Inflammatory macrophage treated with lipopolysaccharide for 4 hours (primary cell): ENCODE data around the gene FAM174B.

Experiments used
- DNase-seq: peaks from one replicate; pipeline ENCODE4 v3.0.0-alpha.2; 2020

The FAM174B gene

GRCh38 chr15:92655178-92655995, at the start of gene FAM174B:
Gene FAM174B (minus strand): TSS chr15:92655775.
- peak; percentile 1 for DNase-seq

GRCh38 chr15:92696096-92696495, 40.5 kb upstream of the FAM174B start:
- no peak for DNase-seq

- DNase-seq: no peak
These were observed 38.2 kb upstream of the FAM174B start for GRCh38 chr15:92693691-92694331.

- no peak for DNase-seq
These were observed 34.8 kb upstream of the FAM174B start for GRCh38 chr15:92690395-92690794.

DNA sequence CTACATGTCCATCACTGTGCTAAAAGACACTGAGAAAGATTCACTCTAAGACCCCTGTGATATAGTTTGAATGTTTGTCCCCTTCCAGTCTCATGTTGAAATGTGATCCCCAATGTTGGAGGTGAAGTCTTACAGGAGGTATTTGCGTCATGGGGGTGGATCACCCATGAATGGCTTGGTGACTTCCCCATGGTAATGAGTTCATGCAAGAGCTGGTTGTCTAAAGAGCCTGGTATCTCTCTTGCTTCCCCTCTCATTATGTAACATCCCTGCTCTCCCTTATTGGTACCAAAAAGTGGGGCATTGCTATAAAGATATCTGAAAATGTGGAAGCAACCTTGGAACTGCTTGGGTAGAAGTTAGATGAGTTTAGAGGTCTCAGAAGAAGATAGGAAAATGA, 32.2 kb upstream of the FAM174B start:
- peak; percentile 2 for DNase-seq

DNA sequence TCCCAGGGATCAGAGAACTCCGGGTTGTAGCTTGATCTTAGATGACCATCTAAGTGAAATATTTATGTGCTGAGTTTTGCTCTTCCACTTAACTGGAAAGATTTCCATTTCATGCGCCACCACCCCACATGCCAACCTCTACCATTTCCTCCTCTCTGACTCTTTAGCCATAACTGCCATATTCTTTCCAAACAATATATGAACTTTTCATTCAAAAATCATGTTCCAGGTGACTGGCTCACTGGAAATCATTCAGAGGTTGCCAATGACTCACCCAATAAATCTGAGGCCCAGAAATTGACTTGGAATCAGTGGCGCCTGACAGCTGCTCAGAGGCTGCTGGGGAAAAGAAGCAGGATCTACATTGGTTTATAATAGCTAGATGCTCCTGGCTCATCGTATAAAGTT, 31.6 kb upstream of the FAM174B start:
- no peak for DNase-seq

DNA sequence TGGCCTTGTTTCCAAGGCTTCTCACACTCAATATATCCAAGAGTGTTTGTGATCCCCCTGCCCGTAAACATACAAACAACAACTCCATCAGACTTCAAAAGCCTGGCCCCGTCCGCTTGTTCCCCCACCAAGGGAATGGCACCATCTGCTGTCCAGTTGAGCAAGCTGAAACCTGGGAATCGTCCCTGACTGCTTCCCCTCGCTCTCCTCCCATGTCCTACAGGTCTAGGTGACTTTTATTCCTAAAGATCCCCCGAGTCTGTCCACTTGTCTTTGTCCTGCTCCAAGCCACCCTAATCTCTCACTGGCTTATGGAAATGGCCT, 27.9 kb upstream of the FAM174B start:
- no peak for DNase-seq

GRCh38 chr15:92682741-92683510, 27.4 kb upstream of the FAM174B start:
- peak; percentile 56 for DNase-seq

- DNase-seq: peak; percentile 70
These were observed 25.6 kb upstream of the FAM174B start for GRCh38 chr15:92681141-92681631.

GRCh38 chr15:92677999-92678398, 22.4 kb upstream of the FAM174B start:
- DNase-seq: peak; percentile 7

DNA sequence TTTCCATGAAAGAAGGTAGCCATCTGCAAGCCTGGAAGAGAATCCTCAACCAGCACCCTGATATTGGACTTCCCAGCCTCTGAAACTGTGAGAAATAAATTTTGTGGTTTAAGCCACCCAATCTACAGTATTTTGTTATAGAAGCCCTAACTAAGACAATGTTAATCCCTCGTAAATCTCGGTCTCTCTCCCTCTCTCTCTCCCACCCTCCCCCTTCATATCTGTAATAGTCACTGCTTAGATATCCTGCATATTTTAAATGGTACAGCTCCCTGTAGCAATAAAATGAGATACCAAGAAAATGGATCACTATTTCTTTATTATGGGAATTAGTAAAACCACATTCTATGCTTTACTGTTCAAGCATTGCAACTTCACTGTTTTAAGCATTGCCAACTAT, 21.0 kb upstream of the FAM174B start:
- DNase-seq: no peak

DNA sequence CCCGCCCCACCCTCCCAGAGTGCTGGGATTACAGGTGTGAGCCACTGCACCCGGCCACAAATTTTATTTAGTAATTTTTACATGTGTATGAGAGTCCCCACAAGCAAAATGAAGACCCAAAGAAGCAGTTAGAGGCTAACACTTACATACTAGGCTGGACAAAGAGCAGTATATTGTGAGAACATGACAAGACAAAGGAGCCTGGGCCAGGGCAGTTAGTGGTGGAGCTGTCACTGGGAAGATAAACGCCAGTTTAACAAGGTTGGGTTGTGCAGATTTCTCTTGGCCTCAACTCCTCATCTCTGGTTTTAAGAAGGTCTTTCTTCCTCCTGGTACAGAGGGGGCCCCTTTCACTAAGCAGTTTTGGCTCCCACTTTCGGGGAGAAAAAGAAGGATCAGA, 19.9 kb upstream of the FAM174B start:
- no peak for DNase-seq

DNA sequence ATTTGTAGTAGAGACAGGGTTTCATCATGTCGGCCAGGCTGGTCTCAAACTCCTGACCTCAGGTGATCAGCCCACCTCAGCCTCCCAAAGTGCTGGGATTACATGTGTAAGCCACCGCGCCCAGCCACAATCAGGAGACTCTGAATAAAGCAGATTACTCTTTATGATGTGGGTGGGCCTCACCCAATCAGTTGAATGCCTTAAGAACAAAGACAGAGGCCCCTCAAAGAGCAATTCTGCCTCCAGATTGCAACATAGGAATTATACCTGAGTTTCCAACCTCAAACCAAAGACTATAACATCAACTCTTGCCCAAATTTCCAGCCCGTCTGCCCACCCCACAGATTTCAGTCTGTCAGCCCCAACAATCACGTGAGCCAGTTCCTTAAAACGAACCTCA, 18.8 kb upstream of the FAM174B start:
- no peak for DNase-seq

DNA sequence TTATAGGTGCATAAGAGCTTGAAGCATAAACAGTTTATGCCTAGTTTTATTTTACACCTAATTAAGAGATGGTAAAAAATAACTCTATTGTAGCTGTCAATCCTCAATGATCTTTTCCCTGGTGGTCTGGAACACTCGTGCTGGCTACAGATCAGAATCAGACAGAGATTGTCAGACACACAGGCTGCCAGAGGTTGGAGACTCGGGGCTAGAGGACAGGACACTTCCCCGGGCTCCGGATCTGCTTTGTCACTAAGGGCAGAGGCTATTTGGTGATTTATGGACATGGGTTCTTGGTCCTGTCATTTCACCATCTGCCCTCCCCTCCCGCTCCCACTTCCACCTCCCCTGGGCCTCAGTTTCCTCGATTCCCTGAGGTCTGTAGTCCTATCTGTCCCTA, 16.5 kb upstream of the FAM174B start:
- DNase-seq: no peak

DNA sequence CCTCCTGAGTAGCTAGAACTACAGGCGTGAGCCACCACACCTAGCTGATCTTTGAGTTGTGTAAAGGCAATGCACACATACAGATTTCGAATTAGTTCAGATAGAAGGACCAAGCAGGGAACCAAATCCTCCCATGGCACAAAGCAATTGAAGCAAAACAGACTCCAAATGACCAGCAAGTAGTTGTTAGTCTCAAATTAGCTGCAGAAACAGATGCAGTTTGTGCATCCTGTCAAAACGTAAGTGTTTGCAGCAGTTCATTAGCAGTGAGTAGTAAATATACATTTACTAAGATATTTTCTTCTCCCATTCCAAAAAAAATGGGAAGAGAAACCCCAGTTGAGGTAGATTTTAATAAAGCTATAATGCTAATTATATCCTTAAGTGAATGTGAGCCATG, 15.8 kb upstream of the FAM174B start:
- no peak for DNase-seq

DNA sequence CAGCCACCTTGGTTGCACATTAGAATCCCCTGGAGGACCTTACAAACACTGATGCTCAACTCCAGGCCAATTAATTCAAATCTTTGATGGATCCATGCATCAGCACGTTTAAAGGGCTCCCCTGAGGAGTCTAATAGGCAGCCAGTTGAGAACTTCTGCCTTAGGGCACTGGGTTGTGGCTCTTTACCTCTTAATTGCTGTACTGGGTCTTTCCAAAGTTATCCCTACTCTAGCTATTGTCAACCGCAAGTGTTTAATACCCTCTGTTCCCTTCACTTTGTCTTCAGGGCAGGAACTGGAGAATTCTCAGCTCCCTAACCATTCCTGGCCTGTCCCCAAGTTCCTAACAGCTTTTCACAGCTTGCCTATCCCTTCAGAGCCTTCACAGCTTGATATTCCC, 15.0 kb upstream of the FAM174B start:
- DNase-seq: no peak

GRCh38 chr15:92669432-92669831, 13.9 kb upstream of the FAM174B start:
- no peak for DNase-seq

GRCh38 chr15:92668620-92669019, 13.0 kb upstream of the FAM174B start:
- no peak for DNase-seq

DNA sequence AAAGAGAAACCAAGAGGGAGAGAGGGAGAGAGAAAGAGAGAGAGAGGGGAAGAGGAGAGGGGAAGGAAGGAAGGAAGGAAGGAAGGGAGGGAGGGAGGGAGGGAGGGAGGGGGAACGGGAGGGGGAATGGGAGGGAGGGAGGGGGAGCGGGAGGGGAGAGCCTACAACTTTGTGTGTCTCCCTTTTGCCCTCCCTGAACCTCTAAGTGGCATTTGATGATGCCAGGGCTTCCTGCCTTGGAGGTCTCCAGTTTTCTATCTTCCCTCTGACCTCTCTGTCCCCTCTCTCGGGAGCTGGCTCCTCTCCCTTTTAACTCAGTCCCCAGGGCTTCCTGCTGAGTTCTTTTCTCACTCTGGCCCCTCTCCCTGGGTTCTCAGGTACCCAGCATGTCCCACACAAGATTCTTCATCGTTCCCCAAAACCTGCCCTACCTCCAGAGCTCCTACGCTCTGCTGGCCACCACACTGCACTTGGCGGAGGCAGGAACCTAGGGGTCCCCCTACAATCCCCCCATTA, 12.5 kb upstream of the FAM174B start:
- DNase-seq: no peak

GRCh38 chr15:92667287-92667904, 11.8 kb upstream of the FAM174B start:
- DNase-seq: no peak

- DNase-seq: no peak
These were observed 11.2 kb upstream of the FAM174B start for GRCh38 chr15:92666780-92667179.

DNA sequence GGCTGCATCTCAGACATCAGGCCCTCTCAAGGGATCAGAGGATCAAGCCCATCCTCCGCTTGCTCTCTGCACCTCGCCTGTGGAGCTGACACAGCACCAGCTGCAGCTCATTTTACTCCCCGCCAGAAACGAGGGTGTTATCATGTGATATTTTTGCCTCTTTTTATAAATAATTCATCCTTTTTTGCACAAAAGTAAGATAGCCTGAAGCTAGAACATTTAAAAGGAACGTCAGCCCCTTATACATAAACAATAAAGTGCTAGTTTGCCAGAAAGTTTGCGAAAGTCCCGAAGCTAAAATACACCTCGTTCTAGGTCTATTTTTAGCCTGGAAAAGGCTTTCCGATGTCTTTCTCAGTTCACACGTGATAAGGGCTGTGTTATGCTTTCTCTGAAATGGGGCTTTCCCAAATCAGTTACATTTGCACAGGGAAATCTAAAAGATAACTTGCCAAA, 9.6 kb upstream of the FAM174B start:
- no peak for DNase-seq
